Stimulated activated CD8-positive, alpha-beta memory T cell treated with anti-CD3 and anti-CD28 coated beads, Interleukin-12 subunit alpha, Interleukin-12 subunit beta, amount 100 ng/mL, for 24 hours (primary cell): ENCODE data around the gene TBC1D22A.

Experiments used
- DNase-seq: peaks from one replicate; pipeline ENCODE4 v3.0.0-alpha.2; 2020; ENCODE audit errors: extremely low read depth

TBC1D22A gene

GRCh38 chr22:47123006-47123826 lies 360.8 kb downstream of the TBC1D22A start:
- DNase-seq, result no peak

- DNase-seq, result no peak
These were observed 361.5 kb downstream of the TBC1D22A start for GRCh38 chr22:47123827-47124442.

- DNase-seq, result no peak
These were observed 362.0 kb downstream of the TBC1D22A start for GRCh38 chr22:47124451-47124881.

- DNase-seq, result no peak
These were observed 362.5 kb downstream of the TBC1D22A start for GRCh38 chr22:47124961-47125360.

GRCh38 chr22:47125603-47126002 lies 363.2 kb downstream of the TBC1D22A start:
- DNase-seq, result no peak

- DNase-seq, result no peak
These were observed 363.9 kb downstream of the TBC1D22A start for GRCh38 chr22:47126344-47126811.

- DNase-seq, result no peak
These were observed 365.0 kb downstream of the TBC1D22A start for GRCh38 chr22:47127441-47127871.

GRCh38 chr22:47128216-47128615 lies 365.8 kb downstream of the TBC1D22A start:
- DNase-seq, result no peak

GRCh38 chr22:47128622-47129215 lies 366.3 kb downstream of the TBC1D22A start:
- DNase-seq, result no peak

- no peak for DNase-seq
These were observed 367.6 kb downstream of the TBC1D22A start for GRCh38 chr22:47129902-47130635.

- no peak for DNase-seq
These were observed 368.6 kb downstream of the TBC1D22A start for GRCh38 chr22:47130883-47131631.

- no peak for DNase-seq
These were observed 369.4 kb downstream of the TBC1D22A start for GRCh38 chr22:47131632-47132427.

- no peak for DNase-seq
These were observed 370.0 kb downstream of the TBC1D22A start for GRCh38 chr22:47132428-47132825.

- no peak for DNase-seq
These were observed 370.9 kb downstream of the TBC1D22A start for GRCh38 chr22:47133061-47133969.

- DNase-seq, result no peak
These were observed 371.8 kb downstream of the TBC1D22A start for GRCh38 chr22:47134222-47134621.

GRCh38 chr22:47135338-47135737 lies 372.9 kb downstream of the TBC1D22A start:
- DNase-seq, result no peak

- no peak for DNase-seq
These were observed 373.6 kb downstream of the TBC1D22A start for GRCh38 chr22:47136050-47136449.

- no peak for DNase-seq
These were observed 374.2 kb downstream of the TBC1D22A start for GRCh38 chr22:47136671-47137070.
